Brain microvascular endothelial cell (primary cell): ENCODE data around the gene SMG6.

Source experiments
- DNase-seq: peaks from one replicate; pipeline ENCODE4 v3.0.0-alpha.2; 2020
- H3K27ac ChIP-seq: fragments of 250-450 bp; sonication (Bioruptor Pico); 2 replicates; pipeline ENCODE4 v1.5.1; 2020; ENCODE audit warnings: mild to moderate bottlenecking, moderate library complexity
- H3K27me3 ChIP-seq: fragments of 250-450 bp; sonication (Bioruptor Pico); replicated peaks from 2 replicates; pipeline ENCODE4 v1.5.1; 2020; ENCODE audit warnings: mild to moderate bottlenecking
- H3K36me3 ChIP-seq: fragments of 250-450 bp; sonication (Bioruptor Pico); replicated peaks from 2 replicates; pipeline ENCODE4 v1.5.1; 2020; ENCODE audit warnings: mild to moderate bottlenecking
- H3K4me3 ChIP-seq: 2 replicates; pipeline ENCODE4 v1.5.1; 2011; ENCODE audit warnings: low read depth, mild to moderate bottlenecking, control low read depth, low read length, moderate library complexity
- in situ Hi-C: cut with HindIII; loops from 2 replicates; pipeline ENCODE4 v1.10.0; 2017; ENCODE audit warnings: low sequenced_read_pairs, low pct_ligation_motif_present
- TF ChIP-seq, protein P1 (sequence below): IDR thresholded peaks from 2 replicates; pipeline ENCODE4 v1.5.1; 2011; ENCODE audit warnings: low read depth, mild to moderate bottlenecking, moderate library complexity, low read length, control low read depth, inconsistent platforms; ENCODE audit errors: missing control alignments

SMG6 gene

DNA sequence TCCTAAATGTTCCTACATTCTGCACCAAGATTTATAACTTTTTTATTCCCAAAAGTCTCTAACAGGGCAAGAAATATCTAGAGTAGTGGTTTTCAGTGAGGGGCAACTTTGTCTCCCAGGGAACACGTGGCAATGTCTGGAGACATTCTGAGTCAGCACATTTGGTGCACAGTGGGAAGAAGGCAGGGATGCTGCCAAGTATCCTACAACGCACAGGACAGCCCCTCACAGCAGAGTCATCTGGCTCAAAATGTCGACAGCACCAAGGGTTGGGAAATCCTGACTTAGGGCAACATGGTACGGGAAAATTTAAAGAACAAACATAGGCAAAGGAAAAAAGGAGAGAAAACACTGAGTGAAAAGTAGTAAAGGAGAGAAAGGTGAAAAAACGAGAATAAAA is 61.8 kb downstream of the SMG6 start:
- peaks cover 11% of the 10 kb centered on the region for H3K36me3 ChIP-seq
- DNase-seq: no peak
- in situ Hi-C loops: no loop called here
- TF ChIP-seq, protein P1, sequence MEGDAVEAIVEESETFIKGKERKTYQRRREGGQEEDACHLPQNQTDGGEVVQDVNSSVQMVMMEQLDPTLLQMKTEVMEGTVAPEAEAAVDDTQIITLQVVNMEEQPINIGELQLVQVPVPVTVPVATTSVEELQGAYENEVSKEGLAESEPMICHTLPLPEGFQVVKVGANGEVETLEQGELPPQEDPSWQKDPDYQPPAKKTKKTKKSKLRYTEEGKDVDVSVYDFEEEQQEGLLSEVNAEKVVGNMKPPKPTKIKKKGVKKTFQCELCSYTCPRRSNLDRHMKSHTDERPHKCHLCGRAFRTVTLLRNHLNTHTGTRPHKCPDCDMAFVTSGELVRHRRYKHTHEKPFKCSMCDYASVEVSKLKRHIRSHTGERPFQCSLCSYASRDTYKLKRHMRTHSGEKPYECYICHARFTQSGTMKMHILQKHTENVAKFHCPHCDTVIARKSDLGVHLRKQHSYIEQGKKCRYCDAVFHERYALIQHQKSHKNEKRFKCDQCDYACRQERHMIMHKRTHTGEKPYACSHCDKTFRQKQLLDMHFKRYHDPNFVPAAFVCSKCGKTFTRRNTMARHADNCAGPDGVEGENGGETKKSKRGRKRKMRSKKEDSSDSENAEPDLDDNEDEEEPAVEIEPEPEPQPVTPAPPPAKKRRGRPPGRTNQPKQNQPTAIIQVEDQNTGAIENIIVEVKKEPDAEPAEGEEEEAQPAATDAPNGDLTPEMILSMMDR: no peak
- no peaks in the 10 kb centered on the region for H3K27me3 ChIP-seq
- peak overlapping the region; percentile 95 for H3K27ac ChIP-seq
- no peak overlapping the region for H3K4me3 ChIP-seq

GRCh38 chr17:2240541-2240940 is 63.0 kb downstream of the SMG6 start:
- H3K27ac ChIP-seq: peak overlapping the region; percentile 95

GRCh38 chr17:2239882-2240430 is 63.6 kb downstream of the SMG6 start:
- TF ChIP-seq, protein P1: no peak
- Histone ChIP-seq H3K27me3 (no peaks in the 10 kb centered on the region), H3K27ac (peak overlapping the region; percentile 95), H3K4me3 (no peak overlapping the region), H3K36me3 (peaks cover 11% of the 10 kb centered on the region)
- in situ Hi-C loops: no loop called here
- peak; percentile 93 for DNase-seq

More at GRCh38 chr17:2240541-2240940, 63.0 kb downstream of the SMG6 start:
- Histone ChIP-seq H3K27me3 (no peaks in the 10 kb centered on the region), H3K4me3 (no peak overlapping the region), H3K36me3 (peaks cover 11% of the 10 kb centered on the region)
- TF ChIP-seq, protein P1: no peak
- DNase-seq: no peak
- in situ Hi-C loops: no loop called here

DNA sequence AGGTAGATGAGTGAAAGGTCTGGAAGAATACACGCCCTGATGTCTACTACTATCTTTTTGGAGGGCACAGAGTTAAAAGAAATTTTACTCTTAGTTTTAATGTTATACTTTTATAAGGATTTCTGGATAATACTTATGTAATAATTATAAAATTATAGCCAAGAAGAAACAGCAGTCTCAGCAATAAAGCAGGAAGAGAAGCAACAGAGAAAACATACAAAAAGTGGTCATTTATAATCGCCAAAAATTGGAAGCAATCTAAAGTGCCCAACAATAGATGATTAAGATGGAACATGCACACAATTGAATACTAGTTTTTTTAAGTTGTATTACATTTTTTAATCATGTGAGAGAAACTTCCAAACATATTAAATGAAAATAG is 64.4 kb downstream of the SMG6 start:
- in situ Hi-C loops: no loop called here
- Histone ChIP-seq H3K27ac (peak overlapping the region; percentile 95), H3K27me3 (no peaks in the 10 kb centered on the region), H3K4me3 (no peak overlapping the region), H3K36me3 (peaks cover 11% of the 10 kb centered on the region)
- no peak for DNase-seq
- TF ChIP-seq, protein P1: no peak

- H3K27me3 ChIP-seq: no peaks in the 10 kb centered on the region
- in situ Hi-C loops: no loop called here
- no peak for DNase-seq
- peak overlapping the region; percentile 95 for H3K27ac ChIP-seq
- no peak overlapping the region for H3K4me3 ChIP-seq
- TF ChIP-seq, protein P1: no peak
- peaks cover 7% of the 10 kb centered on the region for H3K36me3 ChIP-seq
Measured at GRCh38 chr17:2238432-2239169, 65.0 kb downstream of the SMG6 start.
